Measurements from ENCODE around the gene IMMP2L. TPM values are rescaled to one million over a fixed set of nuclear protein-coding genes. Genes with fewer than 3 reads are reported as not detected.
A peak's percentile ranks its signal among the peaks of the same experiment; 100 is the strongest.

Gene IMMP2L
- total RNA-seq, 1 experiment from 2014 or later, result 8.6 TPM

GRCh38 chr7:111320133-111320532 is 242.2 kb downstream of the IMMP2L start:
- H3K36me3 ChIP-seq (ENCODE audit: low read depth, low read length), result no peaks in the 10 kb centered on the region
- no peaks in the 10 kb centered on the region for H3F3A ChIP-seq (ENCODE audit: low read length, unreplicated experiment)

GRCh38 chr7:111312966-111313365 is 249.3 kb downstream of the IMMP2L start:
- TF ChIP-seq EZH2 (IDR thresholded peaks at IDR 0.05; ENCODE audit: low read length, unreplicated experiment) (no peak), CTCF (conservative IDR thresholded peaks at IDR 0.05; ENCODE audit: low read depth, low read length) (peak; percentile 27; the same call in 1 of the 2 replicates), EZH2phosphoT487 (IDR thresholded peaks at IDR 0.05; ENCODE audit: borderline replicate concordance, low read length) (no peak)
- H3K79me2 ChIP-seq (ENCODE audit: low read length), result no peaks in the 10 kb centered on the region
- no peaks in the 10 kb centered on the region for H3K9me3 ChIP-seq (ENCODE audit: low read length)
- intact Hi-C loops (cut with micrococcal nuclease), result no loop called here
- no peaks in the 10 kb centered on the region for H3K4me1 ChIP-seq (ENCODE audit: insufficient read depth, low read length)
- ChIA-PET CTCF (no interaction called here), POLR2A (ENCODE audit: unreplicated experiment) (no interaction called here)
- no peak overlapping the region for H3K9ac ChIP-seq (ENCODE audit: low read length)
- H3K27me3 ChIP-seq (ENCODE audit: low read length), result no peaks in the 10 kb centered on the region
- DNase-seq (peak; percentile 29), ATAC-seq (peak; percentile 46; the same call in 1 of the 2 replicates)
- no peaks in the 10 kb centered on the region for H3F3A ChIP-seq (ENCODE audit: low read length, unreplicated experiment)
- no peak overlapping the region for H3K4me2 ChIP-seq (ENCODE audit: low read length)
- H3K4me3 ChIP-seq (ENCODE audit: low read length), result no peak overlapping the region
- no peaks in the 10 kb centered on the region for H3K36me3 ChIP-seq (ENCODE audit: low read depth, low read length)
- H3K9me2 ChIP-seq (replicated peaks; ENCODE audit: low read length), result no peaks in the 10 kb centered on the region
- BruUV-seq (replicated peaks), result no TSS peak
- no peak overlapping the region for H3K27ac ChIP-seq (ENCODE audit: low read length)
- H2AFZ ChIP-seq (ENCODE audit: low read length), result no peak overlapping the region
- H4K20me1 ChIP-seq (ENCODE audit: low read length), result no peaks in the 10 kb centered on the region

More at GRCh38 chr7:111320133-111320532, 242.2 kb downstream of the IMMP2L start:
- Histone ChIP-seq H4K20me1 (ENCODE audit: low read length) (no peaks in the 10 kb centered on the region), H3K4me2 (ENCODE audit: low read length) (no peak overlapping the region), H3K4me3 (ENCODE audit: low read length) (no peak overlapping the region), H3K27me3 (ENCODE audit: low read length) (no peaks in the 10 kb centered on the region), H3K79me2 (ENCODE audit: low read length) (no peaks in the 10 kb centered on the region), H3K9ac (ENCODE audit: low read length) (no peak overlapping the region), H3K9me2 (replicated peaks; ENCODE audit: low read length) (no peaks in the 10 kb centered on the region), H3K4me1 (ENCODE audit: insufficient read depth, low read length) (no peaks in the 10 kb centered on the region), H3K27ac (ENCODE audit: low read length) (no peak overlapping the region), H2AFZ (ENCODE audit: low read length) (no peak overlapping the region), H3K9me3 (ENCODE audit: low read length) (no peaks in the 10 kb centered on the region)
- no TSS peak for BruUV-seq (replicated peaks)
- no peak for ATAC-seq
- TF ChIP-seq EZH2 (IDR thresholded peaks at IDR 0.05; ENCODE audit: low read length, unreplicated experiment) (no peak), EZH2phosphoT487 (IDR thresholded peaks at IDR 0.05; ENCODE audit: borderline replicate concordance, low read length) (no peak), CTCF (conservative IDR thresholded peaks at IDR 0.05; ENCODE audit: low read depth, low read length) (no peak)
- CTCF ChIA-PET, result no interaction called here
- POLR2A ChIA-PET (ENCODE audit: unreplicated experiment), result no interaction called here
- intact Hi-C loops (cut with micrococcal nuclease), result no loop called here
- DNase-seq, result no peak

GRCh38 chr7:111308691-111309090 is 253.6 kb downstream of the IMMP2L start:
- H3K9me2 ChIP-seq (replicated peaks; ENCODE audit: low read length), result no peaks in the 10 kb centered on the region
- H4K20me1 ChIP-seq (ENCODE audit: low read length), result no peaks in the 10 kb centered on the region
- no peak overlapping the region for H2AFZ ChIP-seq (ENCODE audit: low read length)
- no peaks in the 10 kb centered on the region for H3K36me3 ChIP-seq (ENCODE audit: low read depth, low read length)
- BruUV-seq (replicated peaks), result no TSS peak
- no peak overlapping the region for H3K4me2 ChIP-seq (ENCODE audit: low read length)
- no peaks in the 10 kb centered on the region for H3K9me3 ChIP-seq (ENCODE audit: low read length)
- H3K4me3 ChIP-seq (ENCODE audit: low read length), result no peak overlapping the region
- CTCF ChIA-PET, result no interaction called here
- H3K9ac ChIP-seq (ENCODE audit: low read length), result no peak overlapping the region
- POLR2A ChIA-PET (ENCODE audit: unreplicated experiment), result no interaction called here
- intact Hi-C loops (cut with micrococcal nuclease), result no loop called here
- no peak overlapping the region for H3K27ac ChIP-seq (ENCODE audit: low read length)
- no peaks in the 10 kb centered on the region for H3K4me1 ChIP-seq (ENCODE audit: insufficient read depth, low read length)
- H3F3A ChIP-seq (ENCODE audit: low read length, unreplicated experiment), result no peaks in the 10 kb centered on the region
- no peak for TF ChIP-seq CTCF (conservative IDR thresholded peaks at IDR 0.05; ENCODE audit: low read depth, low read length)
- no peak for TF ChIP-seq EZH2phosphoT487 (IDR thresholded peaks at IDR 0.05; ENCODE audit: borderline replicate concordance, low read length)
- no peaks in the 10 kb centered on the region for H3K79me2 ChIP-seq (ENCODE audit: low read length)
- H3K27me3 ChIP-seq (ENCODE audit: low read length), result no peaks in the 10 kb centered on the region
- ATAC-seq, result no peak
- DNase-seq, result no peak
